OCI-LY7 (cell line): ENCODE results near the gene PARD3.

Source experiments
- CTCF ChIP-seq: fragments of 200-600 bp; sonication (generic); conservative IDR thresholded peaks from 2 replicates; pipeline ENCODE4 v1.5.1; 2014; ENCODE audit warnings: mild to moderate bottlenecking, antibody characterized with exemption, low read length, moderate library complexity, mixed read lengths
- EZH2phosphoT487 ChIP-seq: fragments of 200-600 bp; sonication (generic); IDR thresholded peaks from 2 replicates; pipeline ENCODE4 v1.6.1; 2018; ENCODE audit warnings: low read depth, borderline replicate concordance, mild to moderate bottlenecking, mixed run types, antibody characterized with exemption, low read length, moderate library complexity, mixed read lengths

- TF ChIP-seq CTCF (no peak), EZH2phosphoT487 (no peak)
These were observed 135.9 kb downstream of the PARD3 start for GRCh38 chr10:34679177-34679576.
